Measurements from ENCODE around the gene PARP12. TPM values are rescaled to one million over a fixed set of nuclear protein-coding genes. Genes with fewer than 3 reads are reported as not detected.

The PARP12 gene
- total RNA-seq, 1 donor from 2014 or later, result 58.1 TPM

- peaks cover 27% of the 10 kb centered on the region for H3K27me3 ChIP-seq (ENCODE audit: insufficient read depth, low read length)
- Mint-ChIP-seq H3K36me3 (ENCODE audit: low read depth, unreplicated experiment) (peaks cover 7% of the 10 kb centered on the region), H3K4me3 (ENCODE audit: unreplicated experiment) (no peak overlapping the region), H3K9me3 (ENCODE audit: unreplicated experiment) (peaks cover 3% of the 10 kb centered on the region), H3K27me3 (ENCODE audit: low read depth, unreplicated experiment) (peaks cover 48% of the 10 kb centered on the region), H3K27ac (ENCODE audit: unreplicated experiment) (no peak overlapping the region), H3K4me1 (ENCODE audit: low read depth, unreplicated experiment) (no peaks in the 10 kb centered on the region)
- no peak overlapping the region for H3K27ac ChIP-seq (ENCODE audit: low read depth, low read length)
- H4K20me1 ChIP-seq (ENCODE audit: insufficient read depth, low read length), result no peaks in the 10 kb centered on the region
- H3K4me2 ChIP-seq (ENCODE audit: low read length), result no peak overlapping the region
- no peaks in the 10 kb centered on the region for H3K4me1 ChIP-seq (ENCODE audit: insufficient read depth, low read length)
- H3K79me2 ChIP-seq (ENCODE audit: insufficient read depth, low read length), result no peaks in the 10 kb centered on the region
- DNase-seq (ENCODE audit: low read depth) (no peak), FAIRE-seq (no peak)
- no peaks in the 10 kb centered on the region for H3K9me3 ChIP-seq (ENCODE audit: insufficient read depth, low read depth, low read length)
- no peak overlapping the region for H3K4me3 ChIP-seq (ENCODE audit: insufficient read depth, low read depth, low read length)
- no peak overlapping the region for H2AFZ ChIP-seq (ENCODE audit: low read depth, low read length)
- no peaks in the 10 kb centered on the region for H3K36me3 ChIP-seq (ENCODE audit: insufficient read depth, low read length)
- TF ChIP-seq EZH2 (IDR thresholded peaks at IDR 0.05; ENCODE audit: insufficient read depth, low read length), result no peak
- no peak for TF ChIP-seq CTCF (IDR thresholded peaks at IDR 0.05; ENCODE audit: insufficient read depth, low read depth, low read length)
- H3K9ac ChIP-seq (ENCODE audit: low read length), result no peak overlapping the region
These were observed 46.2 kb downstream of the PARP12 start for GRCh38 chr7:140016540-140016939.

- no peaks in the 10 kb centered on the region for H3K79me2 ChIP-seq (ENCODE audit: insufficient read depth, low read length)
- no peaks in the 10 kb centered on the region for H3K4me1 Mint-ChIP-seq (ENCODE audit: low read depth, unreplicated experiment)
- FAIRE-seq, result no peak
These were observed 47.2 kb downstream of the PARP12 start for GRCh38 chr7:140015471-140015970.

More at GRCh38 chr7:140015471-140015970, 47.2 kb downstream of the PARP12 start:
- no peaks in the 10 kb centered on the region for H3K9me3 ChIP-seq (ENCODE audit: insufficient read depth, low read depth, low read length)
- H3K9me3 Mint-ChIP-seq (ENCODE audit: unreplicated experiment), result peaks cover 3% of the 10 kb centered on the region
- H4K20me1 ChIP-seq (ENCODE audit: insufficient read depth, low read length), result no peaks in the 10 kb centered on the region
- H3K9ac ChIP-seq (ENCODE audit: low read length), result no peak overlapping the region
- H3K36me3 ChIP-seq (ENCODE audit: insufficient read depth, low read length), result no peaks in the 10 kb centered on the region
- H3K4me2 ChIP-seq (ENCODE audit: low read length), result no peak overlapping the region
- H3K27me3 Mint-ChIP-seq (ENCODE audit: low read depth, unreplicated experiment), result peaks cover 51% of the 10 kb centered on the region
- H2AFZ ChIP-seq (ENCODE audit: low read depth, low read length), result no peak overlapping the region
- no peak for DNase-seq (ENCODE audit: low read depth)
- peaks cover 7% of the 10 kb centered on the region for H3K36me3 Mint-ChIP-seq (ENCODE audit: low read depth, unreplicated experiment)
- no peak overlapping the region for H3K27ac ChIP-seq (ENCODE audit: low read depth, low read length)
- peaks cover 29% of the 10 kb centered on the region for H3K27me3 ChIP-seq (ENCODE audit: insufficient read depth, low read length)
- TF ChIP-seq EZH2 (IDR thresholded peaks at IDR 0.05; ENCODE audit: insufficient read depth, low read length) (no peak), CTCF (IDR thresholded peaks at IDR 0.05; ENCODE audit: insufficient read depth, low read depth, low read length) (no peak)
- no peak overlapping the region for H3K27ac Mint-ChIP-seq (ENCODE audit: unreplicated experiment)
- H3K4me3 Mint-ChIP-seq (ENCODE audit: unreplicated experiment), result no peak overlapping the region
- H3K4me1 ChIP-seq (ENCODE audit: insufficient read depth, low read length), result no peaks in the 10 kb centered on the region
- no peak overlapping the region for H3K4me3 ChIP-seq (ENCODE audit: insufficient read depth, low read depth, low read length)
